HEK293 (cell line): ENCODE results near the gene PIK3R5.
A peak's percentile ranks its signal among the peaks of the same experiment; 100 is the strongest.

ENCODE experiments used
- CTCF ChIA-PET: fragments of 350-600 bp; formaldehyde crosslinking; extraction: SDS; loops from one replicate; lab custom pipeline; 2021; ENCODE audit warnings: antibody characterized with exemption; lab: Yijun Ruan, JAX
- POLR2A ChIA-PET: fragments of 300-600 bp; formaldehyde crosslinking; extraction: SDS; loops from one replicate; lab custom pipeline; 2020; ENCODE audit warnings: antibody characterized with exemption, inconsistent platforms; lab: Yijun Ruan, JAX
- H3K27ac ChIP-seq: fragments of 200-500 bp; sonication (Bioruptor generic); 2 replicates; pipeline ENCODE4 v1.5.1; 2014; ENCODE audit warnings: low read depth, low read length, control low read depth, inconsistent platforms; ENCODE audit errors: extremely low read depth
- H3K36me3 ChIP-seq, 2 experiments: fragments of 200-500 bp in 1 of 2; sonication (Bioruptor generic) in 1 of 2; 1 replicate in 1 of 2; 2 replicates in 1 of 2; pipeline ENCODE4 v1.5.1; 2014 to 2017; ENCODE audit warnings: inconsistent platforms in 2 of 2, low read length in 2 of 2; ENCODE audit not compliant: control insufficient read depth in 2 of 2, insufficient read depth in 1 of 2
- H3K4me1 ChIP-seq: fragments of 200-500 bp; sonication (Bioruptor generic); 2 replicates; pipeline ENCODE4 v1.5.1; 2014; ENCODE audit warnings: mild to moderate bottlenecking, low read length, inconsistent platforms; ENCODE audit not compliant: control insufficient read depth, insufficient read depth
- H3K4me3 ChIP-seq: 2 replicates; pipeline ENCODE4 v1.5.1; 2011; ENCODE audit warnings: low read depth, mild to moderate bottlenecking, control low read depth, low read length, moderate library complexity
- H3K9me3 ChIP-seq: fragments of 200-500 bp; sonication (Bioruptor generic); 2 replicates; pipeline ENCODE4 v1.5.1; 2014; ENCODE audit warnings: low read depth, low read length, inconsistent platforms; ENCODE audit not compliant: control insufficient read depth, insufficient read depth
- BCL11A ChIP-seq: fragments of 450-650 bp; formaldehyde crosslinking; IDR thresholded peaks from 2 replicates; pipeline ENCODE4 v1.5.1; 2016; ENCODE audit warnings: low read depth, missing biosample characterization, missing genetic modification characterization
- GLI2 ChIP-seq: fragments of 450-650 bp; formaldehyde crosslinking; IDR thresholded peaks from 2 replicates; pipeline ENCODE4; 2017; ENCODE audit warnings: missing biosample characterization, missing genetic modification characterization, low read depth, borderline replicate concordance
- HOXC10 ChIP-seq: sonication (generic); formaldehyde crosslinking; IDR thresholded peaks from 2 replicates; pipeline ENCODE4 v1.8.1; 2023; ENCODE audit warnings: mild to moderate bottlenecking, missing genetic modification reagents
- KLF1 ChIP-seq: fragments of 450-650 bp; formaldehyde crosslinking; IDR thresholded peaks from 2 replicates; pipeline ENCODE4 v1.5.1; 2016; ENCODE audit warnings: missing biosample characterization, missing genetic modification characterization
- SP7 ChIP-seq: fragments of 450-650 bp; formaldehyde crosslinking; IDR thresholded peaks from 2 replicates; pipeline ENCODE4 v1.5.1; 2016; ENCODE audit warnings: missing biosample characterization, missing genetic modification characterization
- TCF7L2 ChIP-seq: IDR thresholded peaks from 2 replicates; pipeline ENCODE4 v1.6.1; 2011; ENCODE audit warnings: low read depth, mild to moderate bottlenecking, inconsistent platforms, low read length, moderate library complexity, borderline replicate concordance
- TRIM28 ChIP-seq: IDR thresholded peaks from 2 replicates; pipeline ENCODE4 v1.6.1; 2011; ENCODE audit warnings: low read length, control low read depth, borderline replicate concordance
- ZBTB44 ChIP-seq: fragments of 450-650 bp; IDR thresholded peaks from 2 replicates; pipeline ENCODE4 v1.5.1; 2018; ENCODE audit warnings: missing biosample characterization, mild to moderate bottlenecking, missing genetic modification characterization
- ZFP37 ChIP-seq: fragments of 450-650 bp; formaldehyde crosslinking; IDR thresholded peaks from 2 replicates; pipeline ENCODE4 v1.5.1; 2016; ENCODE audit warnings: missing biosample characterization, missing genetic modification characterization
- ZIC2 ChIP-seq: fragments of 450-650 bp; formaldehyde crosslinking; IDR thresholded peaks from 2 replicates; pipeline ENCODE4 v1.5.1; 2016; ENCODE audit warnings: missing biosample characterization, missing genetic modification characterization
- ZNF169 ChIP-seq: fragments of 450-650 bp; formaldehyde crosslinking; IDR thresholded peaks from 2 replicates; pipeline ENCODE4 v1.5.1; 2016; ENCODE audit warnings: missing biosample characterization, missing genetic modification characterization
- ZNF24 ChIP-seq: fragments of 450-650 bp; formaldehyde crosslinking; IDR thresholded peaks from 2 replicates; pipeline ENCODE4 v1.5.1; 2016; ENCODE audit warnings: missing biosample characterization, missing genetic modification characterization
- ZNF26 ChIP-seq: fragments of 450-650 bp; formaldehyde crosslinking; IDR thresholded peaks from 2 replicates; pipeline ENCODE4 v1.5.1; 2016; ENCODE audit warnings: missing biosample characterization, missing genetic modification characterization
- ZNF266 ChIP-seq: fragments of 450-650 bp; formaldehyde crosslinking; IDR thresholded peaks from 2 replicates; pipeline ENCODE4 v1.5.1; 2016; ENCODE audit warnings: missing biosample characterization, missing genetic modification characterization, low read depth
- ZNF302 ChIP-seq: fragments of 450-650 bp; formaldehyde crosslinking; IDR thresholded peaks from 2 replicates; pipeline ENCODE4 v1.5.1; 2016; ENCODE audit warnings: missing biosample characterization, missing genetic modification characterization, low read depth
- ZNF311 ChIP-seq: fragments of 450-650 bp; formaldehyde crosslinking; IDR thresholded peaks from 2 replicates; pipeline ENCODE4 v1.5.1; 2017; ENCODE audit warnings: missing biosample characterization, missing genetic modification characterization, borderline replicate concordance
- ZNF610 ChIP-seq: fragments of 450-650 bp; formaldehyde crosslinking; IDR thresholded peaks from 2 replicates; pipeline ENCODE4 v1.5.1; 2016; ENCODE audit warnings: missing biosample characterization, missing genetic modification characterization, borderline replicate concordance
- ZNF843 ChIP-seq: fragments of 450-650 bp; formaldehyde crosslinking; IDR thresholded peaks from 2 replicates; pipeline ENCODE4 v1.5.1; 2016; ENCODE audit warnings: missing biosample characterization, missing genetic modification characterization
- ZSCAN18 ChIP-seq: fragments of 450-650 bp; formaldehyde crosslinking; IDR thresholded peaks from 2 replicates; pipeline ENCODE4 v1.5.1; 2016; ENCODE audit warnings: missing biosample characterization, missing genetic modification characterization
- ZSCAN5A ChIP-seq: fragments of 450-650 bp; formaldehyde crosslinking; IDR thresholded peaks from 2 replicates; pipeline ENCODE4 v1.5.1; 2016; ENCODE audit warnings: missing biosample characterization, missing genetic modification characterization
- TF ChIP-seq, protein P1 (sequence below): fragments of 450-650 bp; formaldehyde crosslinking; IDR thresholded peaks from 2 replicates; pipeline ENCODE4 v1.5.1; 2016; ENCODE audit warnings: missing biosample characterization, missing genetic modification characterization

The PIK3R5 gene

DNA sequence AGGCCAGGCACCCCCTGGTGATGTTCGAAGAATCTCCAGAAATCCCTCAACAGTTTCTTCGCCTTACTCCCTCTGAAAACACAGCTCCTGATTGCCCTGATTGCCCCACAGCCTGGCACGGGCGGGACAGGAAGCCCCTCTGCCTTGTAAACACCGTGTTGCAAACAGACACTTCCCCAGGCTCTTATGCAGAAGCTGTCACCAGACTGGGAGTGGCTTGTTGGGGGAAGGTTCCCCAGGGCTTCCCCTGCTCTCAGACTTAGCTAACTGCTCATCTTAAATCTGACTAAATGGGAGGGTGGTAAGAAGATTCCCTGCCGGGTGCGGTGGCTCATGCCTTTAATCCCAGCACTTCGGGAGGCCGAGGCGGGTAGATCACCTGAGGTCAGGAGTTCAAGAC lies 11.2 kb downstream of the PIK3R5 start:
- CTCF ChIA-PET, result interaction anchor here (0.6 kb wide), 2 partner anchors 58 to 76 kb away, joined by 3 to 4 read pairs; no protein-coding TSS in a partner anchor
- no peak overlapping the region for H3K4me3 ChIP-seq
- no peak overlapping the region for H3K27ac ChIP-seq
- TF ChIP-seq ZBTB44 (tag by site-specific recombination) (no peak), ZNF169 (tag by site-specific recombination) (no peak), ZNF311 (tag by site-specific recombination) (no peak), TCF7L2 (no peak), ZSCAN18 (no peak), ZNF302 (tag by site-specific recombination) (no peak), ZNF266 (tag by site-specific recombination) (no peak), GLI2 (tag by site-specific recombination) (no peak)
- H3K4me1 ChIP-seq, result no peaks in the 10 kb centered on the region
- H3K36me3 ChIP-seq, result no peaks in the 10 kb centered on the region
- no peaks in the 10 kb centered on the region for H3K9me3 ChIP-seq
- POLR2A ChIA-PET, result interaction anchor here (0.7 kb wide), 1 partner anchor 8 kb away, joined by 3 read pairs; no protein-coding TSS in a partner anchor

GRCh38 chr17:8953156-8953885 lies 12.2 kb downstream of the PIK3R5 start:
- H3K27ac ChIP-seq, result no peak overlapping the region
- no peak overlapping the region for H3K4me3 ChIP-seq
- no peaks in the 10 kb centered on the region for H3K4me1 ChIP-seq
- no peaks in the 10 kb centered on the region for H3K36me3 ChIP-seq
- TF ChIP-seq ZNF26 (tag by site-specific recombination) (no peak), ZSCAN5A (tag by site-specific recombination) (no peak), BCL11A (tag by site-specific recombination) (no peak), KLF1 (tag by site-specific recombination) (peak; percentile 25; the same call in 1 of the 2 replicates), ZNF843 (no peak)
- POLR2A ChIA-PET, result interaction anchor here (0.8 kb wide), 1 partner anchor 13 kb away, joined by 6 read pairs; the partner anchor contains the start of gene PIK3R5
- CTCF ChIA-PET, result interaction anchor here (0.6 to 1.3 kb wide), 5 partner anchors 32 to 253 kb away, joined by 3 to 4 read pairs (median 3); no protein-coding TSS in a partner anchor
- H3K9me3 ChIP-seq, result no peaks in the 10 kb centered on the region

GRCh38 chr17:8952191-8952590 lies 13.3 kb downstream of the PIK3R5 start:
- CTCF ChIA-PET, result interaction anchor here (0.8 to 1.3 kb wide), 2 partner anchors 46 to 777 kb away, joined by 3 to 4 read pairs; no protein-coding TSS in a partner anchor
- Histone ChIP-seq H3K27ac (no peak overlapping the region), H3K9me3 (no peaks in the 10 kb centered on the region), H3K4me1 (no peaks in the 10 kb centered on the region), H3K4me3 (no peak overlapping the region), H3K36me3 (no peaks in the 10 kb centered on the region)
- POLR2A ChIA-PET, result no interaction called here
- TF ChIP-seq ZNF610 (no peak), ZNF24 (tag by site-specific recombination) (no peak), ZFP37 (no peak), ZIC2 (tag by site-specific recombination) (no peak), SP7 (tag by site-specific recombination) (no peak), HOXC10 (CRISPR knock-in tag) (no peak), TRIM28 (no peak)
- TF ChIP-seq, protein P1, sequence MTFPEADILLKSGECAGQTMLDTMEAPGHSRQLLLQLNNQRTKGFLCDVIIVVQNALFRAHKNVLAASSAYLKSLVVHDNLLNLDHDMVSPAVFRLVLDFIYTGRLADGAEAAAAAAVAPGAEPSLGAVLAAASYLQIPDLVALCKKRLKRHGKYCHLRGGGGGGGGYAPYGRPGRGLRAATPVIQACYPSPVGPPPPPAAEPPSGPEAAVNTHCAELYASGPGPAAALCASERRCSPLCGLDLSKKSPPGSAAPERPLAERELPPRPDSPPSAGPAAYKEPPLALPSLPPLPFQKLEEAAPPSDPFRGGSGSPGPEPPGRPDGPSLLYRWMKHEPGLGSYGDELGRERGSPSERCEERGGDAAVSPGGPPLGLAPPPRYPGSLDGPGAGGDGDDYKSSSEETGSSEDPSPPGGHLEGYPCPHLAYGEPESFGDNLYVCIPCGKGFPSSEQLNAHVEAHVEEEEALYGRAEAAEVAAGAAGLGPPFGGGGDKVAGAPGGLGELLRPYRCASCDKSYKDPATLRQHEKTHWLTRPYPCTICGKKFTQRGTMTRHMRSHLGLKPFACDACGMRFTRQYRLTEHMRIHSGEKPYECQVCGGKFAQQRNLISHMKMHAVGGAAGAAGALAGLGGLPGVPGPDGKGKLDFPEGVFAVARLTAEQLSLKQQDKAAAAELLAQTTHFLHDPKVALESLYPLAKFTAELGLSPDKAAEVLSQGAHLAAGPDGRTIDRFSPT, result no peak
